ENCODE measurements around the gene JAZF1. TPM values are rescaled to one million over a fixed set of nuclear protein-coding genes. Genes with fewer than 3 reads are reported as not detected.

Gene JAZF1
- total RNA-seq, 1 experiment from 2014 or later, result 0.95 TPM

DNA sequence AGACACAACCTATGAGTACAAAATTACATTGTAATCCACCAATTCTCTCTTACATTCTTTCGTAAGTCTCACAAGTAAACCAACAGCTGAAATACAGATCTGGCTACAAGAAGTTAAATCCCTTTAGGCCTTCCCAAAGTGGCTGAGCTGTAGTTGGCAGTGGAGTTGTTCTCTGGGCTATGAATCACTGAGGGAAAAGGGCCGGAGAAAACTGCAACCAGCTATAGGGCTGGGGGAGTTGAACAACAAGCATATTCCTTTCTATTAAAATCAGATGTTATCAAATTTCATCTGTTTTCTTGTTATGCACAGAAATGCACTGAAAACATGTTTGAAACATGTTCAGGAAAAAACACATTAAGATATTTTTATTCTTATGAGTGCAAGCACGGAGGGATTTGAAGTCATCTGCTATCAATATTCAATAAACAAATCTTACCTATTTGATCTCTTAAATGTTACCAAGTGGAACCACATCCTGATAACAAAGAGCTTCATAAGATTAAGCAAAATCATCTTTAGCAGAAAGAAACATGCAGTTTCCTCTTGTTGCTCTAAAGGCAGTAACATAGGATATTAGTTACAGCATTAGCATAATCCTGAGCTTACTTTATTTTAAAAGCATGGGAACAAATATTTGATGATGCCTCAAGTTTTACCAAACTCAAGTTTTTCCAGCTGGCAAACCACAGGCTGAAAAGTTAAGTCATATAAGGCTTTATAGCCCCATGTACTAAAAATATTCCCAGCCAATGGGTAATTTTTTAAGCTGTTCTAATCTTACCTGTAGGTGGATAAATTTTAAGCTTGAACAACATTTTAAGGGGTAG is 227.9 kb downstream of the JAZF1 start:
- no peaks in the 10 kb centered on the region for H3K36me3 ChIP-seq (ENCODE audit: control insufficient read depth, insufficient read depth, low read length)
- intact Hi-C loops (cut with micrococcal nuclease; ENCODE audit: unreplicated experiment), result no loop called here
- H3K9me3 ChIP-seq, result no peaks in the 10 kb centered on the region
- no peak overlapping the region for H3K27ac Mint-ChIP-seq (ENCODE audit: unreplicated experiment)
- H3K27me3 ChIP-seq (replicated peaks; ENCODE audit: control insufficient read depth, insufficient read depth, low read length), result no peaks in the 10 kb centered on the region; the same call in 1 of the 2 replicates
- BruUV-seq (replicated peaks), result no TSS peak
- no peaks in the 10 kb centered on the region for H3K9me3 Mint-ChIP-seq (ENCODE audit: unreplicated experiment)
- TF ChIP-seq, protein P1, sequence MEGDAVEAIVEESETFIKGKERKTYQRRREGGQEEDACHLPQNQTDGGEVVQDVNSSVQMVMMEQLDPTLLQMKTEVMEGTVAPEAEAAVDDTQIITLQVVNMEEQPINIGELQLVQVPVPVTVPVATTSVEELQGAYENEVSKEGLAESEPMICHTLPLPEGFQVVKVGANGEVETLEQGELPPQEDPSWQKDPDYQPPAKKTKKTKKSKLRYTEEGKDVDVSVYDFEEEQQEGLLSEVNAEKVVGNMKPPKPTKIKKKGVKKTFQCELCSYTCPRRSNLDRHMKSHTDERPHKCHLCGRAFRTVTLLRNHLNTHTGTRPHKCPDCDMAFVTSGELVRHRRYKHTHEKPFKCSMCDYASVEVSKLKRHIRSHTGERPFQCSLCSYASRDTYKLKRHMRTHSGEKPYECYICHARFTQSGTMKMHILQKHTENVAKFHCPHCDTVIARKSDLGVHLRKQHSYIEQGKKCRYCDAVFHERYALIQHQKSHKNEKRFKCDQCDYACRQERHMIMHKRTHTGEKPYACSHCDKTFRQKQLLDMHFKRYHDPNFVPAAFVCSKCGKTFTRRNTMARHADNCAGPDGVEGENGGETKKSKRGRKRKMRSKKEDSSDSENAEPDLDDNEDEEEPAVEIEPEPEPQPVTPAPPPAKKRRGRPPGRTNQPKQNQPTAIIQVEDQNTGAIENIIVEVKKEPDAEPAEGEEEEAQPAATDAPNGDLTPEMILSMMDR (IDR thresholded peaks at IDR 0.05; ENCODE audit: insufficient read depth in 1 of 2, low read depth in 1 of 2, low read length in 1 of 2, severe bottlenecking in 1 of 2, unreplicated experiment in 1 of 2), result no peak
- H3K36me3 Mint-ChIP-seq (ENCODE audit: insufficient read depth, unreplicated experiment), result no peaks in the 10 kb centered on the region
- no peak overlapping the region for H3K4me3 ChIP-seq (ENCODE audit: low read depth, low read length)
- CTCF ChIA-PET, result no interaction called here
- H3K4me3 Mint-ChIP-seq (ENCODE audit: unreplicated experiment), result no peak overlapping the region
- POLR2A ChIA-PET, result interaction anchor here (0.6 kb wide), 1 partner anchor 892 kb away, joined by 3 read pairs; no protein-coding TSS in a partner anchor
- H3K27me3 Mint-ChIP-seq (ENCODE audit: insufficient read depth, unreplicated experiment), result peaks cover 18% of the 10 kb centered on the region
- no peaks in the 10 kb centered on the region for H3K4me1 Mint-ChIP-seq (ENCODE audit: low read depth, unreplicated experiment)
- H3K4me1 ChIP-seq, result no peaks in the 10 kb centered on the region
- DNase-seq, result no peak

DNA sequence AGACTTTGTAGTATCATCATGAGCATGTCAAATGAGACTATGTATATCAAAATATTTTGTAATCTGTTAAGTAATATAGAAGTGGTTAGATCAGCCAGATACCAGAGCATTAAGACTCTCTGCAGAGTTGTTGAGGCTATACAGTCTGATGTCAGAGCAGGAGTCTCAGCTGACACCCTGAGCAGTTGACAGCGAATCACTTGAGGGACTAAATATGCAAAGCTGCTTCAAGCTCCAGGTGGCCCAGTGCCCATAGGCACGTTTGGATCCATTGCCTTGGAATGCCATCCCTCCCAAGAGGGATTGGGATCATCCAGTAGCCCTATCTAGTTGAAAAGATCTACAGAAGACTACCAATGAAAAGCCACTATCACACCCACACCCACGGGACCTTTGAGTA is 230.5 kb downstream of the JAZF1 start:
- intact Hi-C loops (cut with micrococcal nuclease; ENCODE audit: unreplicated experiment), result no loop called here
- H3K4me3 Mint-ChIP-seq (ENCODE audit: unreplicated experiment), result no peak overlapping the region
- no TSS peak for BruUV-seq (replicated peaks)
- DNase-seq, result no peak
- CTCF ChIA-PET, result no interaction called here
- Histone ChIP-seq H3K4me3 (ENCODE audit: low read depth, low read length) (no peak overlapping the region), H3K27me3 (replicated peaks; ENCODE audit: control insufficient read depth, insufficient read depth, low read length) (no peaks in the 10 kb centered on the region; the same call in 1 of the 2 replicates), H3K4me1 (no peaks in the 10 kb centered on the region), H3K36me3 (ENCODE audit: control insufficient read depth, insufficient read depth, low read length) (no peaks in the 10 kb centered on the region), H3K9me3 (no peaks in the 10 kb centered on the region)
- POLR2A ChIA-PET, result no interaction called here
- H3K9me3 Mint-ChIP-seq (ENCODE audit: unreplicated experiment), result no peaks in the 10 kb centered on the region
- no peaks in the 10 kb centered on the region for H3K4me1 Mint-ChIP-seq (ENCODE audit: low read depth, unreplicated experiment)
- H3K27ac Mint-ChIP-seq (ENCODE audit: unreplicated experiment), result no peak overlapping the region
- TF ChIP-seq, protein P1 (IDR thresholded peaks at IDR 0.05; ENCODE audit: insufficient read depth in 1 of 2, low read depth in 1 of 2, low read length in 1 of 2, severe bottlenecking in 1 of 2, unreplicated experiment in 1 of 2), result no peak
- H3K36me3 Mint-ChIP-seq (ENCODE audit: insufficient read depth, unreplicated experiment), result no peaks in the 10 kb centered on the region
- H3K27me3 Mint-ChIP-seq (ENCODE audit: insufficient read depth, unreplicated experiment), result peaks cover 16% of the 10 kb centered on the region

DNA sequence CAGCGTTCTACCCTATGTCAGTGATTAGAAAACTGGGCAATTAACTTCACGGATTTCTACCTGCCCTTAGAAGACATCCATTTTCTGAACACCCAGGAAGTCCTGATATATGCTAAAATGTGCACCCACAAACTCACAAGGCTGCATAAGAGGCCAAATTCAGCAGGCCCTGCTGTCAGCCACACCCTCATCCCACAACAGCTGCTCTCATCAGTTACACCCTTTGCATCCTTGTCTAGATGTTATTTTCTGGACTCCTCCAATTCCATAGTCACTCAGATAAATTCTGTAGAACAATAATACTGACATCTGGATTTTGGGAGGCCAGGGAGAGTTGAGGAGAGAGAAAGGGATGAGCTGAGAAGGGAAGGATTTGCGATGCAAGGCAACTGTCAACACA is 231.7 kb downstream of the JAZF1 start:
- peaks cover 16% of the 10 kb centered on the region for H3K27me3 Mint-ChIP-seq (ENCODE audit: insufficient read depth, unreplicated experiment)
- no peak overlapping the region for H3K4me3 Mint-ChIP-seq (ENCODE audit: unreplicated experiment)
- H3K4me1 Mint-ChIP-seq (ENCODE audit: low read depth, unreplicated experiment), result no peaks in the 10 kb centered on the region
- no peak overlapping the region for H3K27ac Mint-ChIP-seq (ENCODE audit: unreplicated experiment)
- intact Hi-C loops (cut with micrococcal nuclease; ENCODE audit: unreplicated experiment), result no loop called here
- Histone ChIP-seq H3K9me3 (no peaks in the 10 kb centered on the region), H3K4me1 (no peaks in the 10 kb centered on the region), H3K36me3 (ENCODE audit: control insufficient read depth, insufficient read depth, low read length) (no peaks in the 10 kb centered on the region), H3K27me3 (replicated peaks; ENCODE audit: control insufficient read depth, insufficient read depth, low read length) (no peaks in the 10 kb centered on the region; the same call in 1 of the 2 replicates), H3K4me3 (ENCODE audit: low read depth, low read length) (no peak overlapping the region)
- H3K36me3 Mint-ChIP-seq (ENCODE audit: insufficient read depth, unreplicated experiment), result no peaks in the 10 kb centered on the region
- TF ChIP-seq, protein P1 (IDR thresholded peaks at IDR 0.05; ENCODE audit: insufficient read depth in 1 of 2, low read depth in 1 of 2, low read length in 1 of 2, severe bottlenecking in 1 of 2, unreplicated experiment in 1 of 2), result no peak
- no peaks in the 10 kb centered on the region for H3K9me3 Mint-ChIP-seq (ENCODE audit: unreplicated experiment)
- ChIA-PET POLR2A (no interaction called here), CTCF (no interaction called here)
- DNase-seq, result no peak
- no TSS peak for BruUV-seq (replicated peaks)
